Measurements from ENCODE around the gene AFF3. TPM values are rescaled to one million over a fixed set of nuclear protein-coding genes. Genes with fewer than 3 reads are reported as not detected.

Gene AFF3
- total RNA-seq, 2 experiments from 2014 or later: 5.6 TPM

DNA sequence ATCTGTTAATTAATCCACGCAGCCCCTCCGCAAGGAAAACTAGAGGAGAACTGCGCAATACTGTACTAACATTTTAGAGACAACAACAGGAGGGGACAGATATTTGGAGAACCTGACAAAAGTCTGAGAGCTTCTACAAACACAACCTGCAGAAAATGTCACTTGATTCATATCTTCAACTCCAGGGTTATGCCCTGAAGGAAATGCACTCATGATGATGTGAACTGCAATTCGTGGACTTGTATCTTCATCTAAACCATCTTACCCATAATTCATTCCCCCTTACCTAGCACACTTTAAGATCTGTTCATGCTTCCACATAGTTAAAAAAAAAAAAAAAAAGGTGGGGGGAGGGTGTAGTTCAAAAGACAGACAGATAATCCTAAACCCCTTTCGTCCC lies 75.5 kb downstream of the AFF3 start:
- no peak overlapping the region for H3K27ac Mint-ChIP-seq
- peaks cover 3% of the 10 kb centered on the region for H3K27me3 Mint-ChIP-seq
- no peak for ATAC-seq
- peaks cover 71% of the 10 kb centered on the region for H3K4me1 Mint-ChIP-seq
- no peak overlapping the region for H3K4me3 Mint-ChIP-seq
- H3K9me3 Mint-ChIP-seq (ENCODE audit: low read depth): peaks cover 3% of the 10 kb centered on the region
- intact Hi-C loops (cut with DNase I, micrococcal nuclease): loop anchor here in 1 of 2 experiments (10.0 kb wide), 1 partner anchor 518 kb away; no protein-coding TSS in a partner anchor
- peaks cover 6% of the 10 kb centered on the region for H3K36me3 Mint-ChIP-seq (ENCODE audit: low read depth)
- CTCF ChIA-PET: no interaction called here
- POLR2A ChIA-PET: interaction anchor here (1.7 kb wide), 1 partner anchor 60 kb away, joined by 4 read pairs; no protein-coding TSS in a partner anchor
- no peak for DNase-seq

DNA sequence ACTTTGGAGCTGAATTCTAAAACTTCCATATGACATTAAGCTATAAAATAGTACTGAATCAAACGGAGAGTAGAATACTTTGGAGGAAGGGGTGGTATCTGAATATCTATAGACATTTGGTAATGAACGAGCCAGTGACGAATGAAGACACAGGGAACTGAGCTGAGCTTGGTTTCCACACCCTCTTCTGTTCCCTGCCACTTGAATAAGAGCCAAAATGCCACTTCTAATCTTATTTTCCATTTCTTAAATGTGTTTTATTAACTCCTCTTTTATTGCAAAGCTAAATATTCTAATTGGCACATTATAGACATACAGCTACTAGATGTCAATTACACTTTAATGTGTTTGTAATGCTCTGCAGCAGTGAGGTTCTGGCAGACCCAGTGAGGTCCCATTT lies 76.1 kb downstream of the AFF3 start:
- ATAC-seq: no peak

DNA sequence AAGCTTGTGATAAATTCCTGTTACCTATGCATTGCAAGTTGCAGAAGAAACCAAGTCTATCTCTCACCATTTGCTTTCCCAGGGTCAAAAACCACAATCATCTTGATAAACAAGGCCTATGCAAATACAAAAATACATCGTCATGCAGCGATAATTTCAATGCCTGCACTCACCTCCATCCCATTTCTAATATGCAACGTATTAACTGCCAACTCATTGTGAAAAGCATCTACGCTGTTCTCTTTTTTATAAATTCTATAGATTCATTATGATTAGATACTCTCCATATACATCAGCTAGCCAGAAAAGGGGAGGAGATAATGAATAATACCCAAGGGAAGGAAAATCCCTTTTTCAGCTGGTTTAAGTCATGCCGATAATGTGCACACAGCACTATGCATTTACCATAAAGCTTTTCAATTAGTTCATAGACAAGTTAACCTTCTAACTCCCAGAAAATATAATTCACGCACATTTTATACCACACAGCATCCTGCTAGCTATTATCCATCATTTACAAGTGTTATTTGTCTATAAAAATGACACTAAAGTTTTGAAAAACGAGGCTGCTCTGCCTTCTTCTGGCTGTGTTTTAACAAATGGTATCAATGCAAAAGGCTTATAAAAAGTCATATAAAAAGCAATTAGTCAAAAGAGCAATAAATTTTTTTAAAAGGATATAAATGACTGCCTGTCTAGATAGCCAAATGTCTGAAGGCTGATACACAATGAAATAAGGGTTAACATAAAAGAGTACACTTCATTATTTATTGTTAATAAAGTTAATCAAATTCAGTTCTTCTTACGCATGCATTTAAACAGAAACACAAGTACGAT lies 77.6 kb downstream of the AFF3 start:
- ATAC-seq: peak; percentile 69
- Mint-ChIP-seq H3K27ac (peak overlapping the region; percentile 40), H3K4me3 (no peak overlapping the region), H3K9me3 (ENCODE audit: low read depth) (peaks cover 3% of the 10 kb centered on the region), H3K27me3 (peaks cover 3% of the 10 kb centered on the region), H3K4me1 (peaks cover 70% of the 10 kb centered on the region), H3K36me3 (ENCODE audit: low read depth) (peaks cover 6% of the 10 kb centered on the region)
- intact Hi-C loops (cut with DNase I, micrococcal nuclease): loop anchor here (1.0 to 10.0 kb wide), 2 partner anchors 71 to 520 kb away; no protein-coding TSS in a partner anchor
- CTCF ChIA-PET: interaction anchor here (1.2 to 1.4 kb wide), 4 partner anchors 13 to 506 kb away, joined by 3 to 4 read pairs (median 3); no protein-coding TSS in a partner anchor
- POLR2A ChIA-PET: interaction anchor here (0.6 kb wide), 1 partner anchor 21 kb away, joined by 3 read pairs; no protein-coding TSS in a partner anchor
- no peak for DNase-seq

More for the DNA sequence above, 76.1 kb downstream of the AFF3 start:
- peaks cover 3% of the 10 kb centered on the region for H3K27me3 Mint-ChIP-seq
- ChIA-PET POLR2A (interaction anchor here (1.7 kb wide), 1 partner anchor 59 kb away, joined by 4 read pairs; no protein-coding TSS in a partner anchor), CTCF (interaction anchor here (1.3 to 1.4 kb wide), 3 partner anchors 196 to 507 kb away, joined by 3 to 4 read pairs (median 3); no protein-coding TSS in a partner anchor)
- H3K9me3 Mint-ChIP-seq (ENCODE audit: low read depth): peaks cover 3% of the 10 kb centered on the region
- peaks cover 71% of the 10 kb centered on the region for H3K4me1 Mint-ChIP-seq
- no peak for DNase-seq
- intact Hi-C loops (cut with DNase I, micrococcal nuclease): loop anchor here in 1 of 2 experiments (10.0 kb wide), 1 partner anchor 519 kb away; no protein-coding TSS in a partner anchor
- no peak overlapping the region for H3K4me3 Mint-ChIP-seq
- no peak overlapping the region for H3K27ac Mint-ChIP-seq
- H3K36me3 Mint-ChIP-seq (ENCODE audit: low read depth): peaks cover 6% of the 10 kb centered on the region

DNA sequence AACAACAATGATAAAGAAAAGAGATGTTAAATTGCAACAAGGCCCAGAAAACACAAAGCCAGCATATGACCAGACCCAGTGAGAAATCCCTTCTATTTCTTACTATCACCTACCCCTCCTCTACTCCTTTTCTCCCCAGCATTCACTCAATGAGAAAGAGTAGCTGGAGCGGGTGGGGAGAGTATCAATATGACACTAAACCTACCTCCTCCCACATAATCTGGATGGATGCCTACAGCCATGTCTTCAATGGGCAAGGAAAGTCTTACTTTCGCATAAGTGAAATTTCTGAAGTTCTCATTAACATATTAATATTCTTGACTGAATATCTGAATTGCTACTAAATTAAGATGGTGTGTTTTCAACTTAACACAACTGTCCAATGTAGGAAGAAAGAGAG lies 78.2 kb downstream of the AFF3 start:
- intact Hi-C loops (cut with DNase I, micrococcal nuclease): loop anchor here (1.0 to 10.0 kb wide), 2 partner anchors 72 to 521 kb away; no protein-coding TSS in a partner anchor
- CTCF ChIA-PET: no interaction called here
- H3K9me3 Mint-ChIP-seq (ENCODE audit: low read depth): peaks cover 3% of the 10 kb centered on the region
- peak; percentile 14 for ATAC-seq
- H3K4me3 Mint-ChIP-seq: no peak overlapping the region
- DNase-seq: peak; percentile 26
- H3K27me3 Mint-ChIP-seq: peaks cover 3% of the 10 kb centered on the region
- peak overlapping the region; percentile 40 for H3K27ac Mint-ChIP-seq
- POLR2A ChIA-PET: interaction anchor here (0.6 kb wide), 1 partner anchor 20 kb away, joined by 3 read pairs; no protein-coding TSS in a partner anchor
- H3K36me3 Mint-ChIP-seq (ENCODE audit: low read depth): peaks cover 6% of the 10 kb centered on the region
- H3K4me1 Mint-ChIP-seq: peaks cover 70% of the 10 kb centered on the region

DNA sequence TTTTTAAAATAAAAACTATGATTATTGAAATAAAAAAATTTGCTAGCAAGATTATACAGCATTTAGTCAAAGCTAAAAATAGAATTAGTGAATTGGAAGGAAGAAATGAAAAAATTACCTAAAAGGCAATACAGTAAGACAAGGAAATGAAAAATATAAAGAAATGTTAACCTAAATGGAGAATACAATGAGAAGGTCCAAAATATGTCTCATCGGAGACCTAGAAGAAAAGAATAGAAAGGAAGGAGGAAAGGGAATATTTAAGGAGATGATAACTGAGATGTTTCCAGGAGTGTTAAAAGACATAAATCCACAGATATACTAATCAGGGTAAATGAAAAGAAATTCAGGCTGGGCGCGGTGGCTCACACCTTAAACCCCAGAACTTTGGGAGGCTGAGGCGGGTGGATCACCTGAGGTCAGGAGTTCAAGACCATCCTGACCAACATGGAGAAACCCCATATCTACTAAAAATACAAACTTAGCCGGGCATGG lies 78.9 kb downstream of the AFF3 start:
- Mint-ChIP-seq H3K9me3 (ENCODE audit: low read depth) (peaks cover 3% of the 10 kb centered on the region), H3K4me1 (peaks cover 65% of the 10 kb centered on the region), H3K27me3 (no peaks in the 10 kb centered on the region), H3K36me3 (ENCODE audit: low read depth) (peaks cover 6% of the 10 kb centered on the region), H3K27ac (peak overlapping the region; percentile 59), H3K4me3 (no peak overlapping the region)
- intact Hi-C loops (cut with DNase I, micrococcal nuclease): loop anchor here in 1 of 2 experiments (10.0 kb wide), 1 partner anchor 521 kb away; no protein-coding TSS in a partner anchor
- no peak for ATAC-seq
- DNase-seq: no peak
- ChIA-PET CTCF (no interaction called here), POLR2A (no interaction called here)

DNA sequence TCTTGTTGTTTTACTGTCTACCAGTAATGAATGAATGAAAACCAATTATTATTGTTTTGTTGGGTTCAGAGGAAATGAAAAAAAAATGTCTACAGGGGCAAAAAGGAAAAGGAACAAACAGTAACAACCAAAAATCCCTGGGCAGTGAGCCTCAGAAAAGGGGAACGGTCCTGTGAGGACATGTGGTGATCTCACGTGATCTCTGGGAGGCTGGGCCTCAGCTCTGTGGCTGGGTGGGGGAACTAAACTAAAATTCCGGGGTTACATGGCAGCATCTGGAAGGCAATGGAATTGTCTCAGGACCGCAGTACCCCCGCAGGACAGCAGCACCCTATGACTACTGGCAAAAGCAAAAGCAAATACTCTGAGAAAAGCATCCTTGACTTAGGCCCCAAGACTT lies 80.1 kb downstream of the AFF3 start:
- H3K4me3 Mint-ChIP-seq: no peak overlapping the region
- intact Hi-C loops (cut with DNase I, micrococcal nuclease): loop anchor here in 1 of 2 experiments (10.0 kb wide), 1 partner anchor 522 kb away; no protein-coding TSS in a partner anchor
- H3K36me3 Mint-ChIP-seq (ENCODE audit: low read depth): peaks cover 6% of the 10 kb centered on the region
- peaks cover 60% of the 10 kb centered on the region for H3K4me1 Mint-ChIP-seq
- ChIA-PET POLR2A (no interaction called here), CTCF (no interaction called here)
- H3K27me3 Mint-ChIP-seq: no peaks in the 10 kb centered on the region
- H3K9me3 Mint-ChIP-seq (ENCODE audit: low read depth): peaks cover 3% of the 10 kb centered on the region
- ATAC-seq: no peak
- no peak for DNase-seq
- H3K27ac Mint-ChIP-seq: peak overlapping the region; percentile 79

DNA sequence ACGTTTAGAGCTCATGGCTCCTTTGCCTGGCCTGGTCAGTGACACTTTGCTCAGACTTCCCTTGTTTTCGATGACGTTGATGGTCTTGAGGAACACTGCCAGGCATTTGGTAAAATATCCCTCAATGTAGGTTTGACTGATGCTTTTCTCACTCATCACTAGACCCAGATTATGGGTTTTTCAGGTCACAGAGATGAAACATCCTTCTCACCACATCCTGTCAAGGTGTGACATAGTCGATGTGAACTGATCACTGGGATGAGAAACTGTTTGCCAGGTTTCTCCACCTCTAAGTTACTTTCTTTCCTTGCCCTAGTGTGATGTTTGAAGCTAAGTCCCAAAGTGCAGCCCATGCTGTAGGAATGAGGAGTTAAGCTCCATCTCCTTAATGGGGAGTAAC lies 81.5 kb downstream of the AFF3 start:
- ChIA-PET CTCF (no interaction called here), POLR2A (interaction anchor here (1.3 kb wide), 1 partner anchor 82 kb away, joined by 3 read pairs; the partner anchor contains the start of gene AFF3)
- ATAC-seq (peak; percentile 72), DNase-seq (peak; percentile 44)
- intact Hi-C loops (cut with DNase I, micrococcal nuclease): loop anchor here in 1 of 2 experiments (1.0 to 10.0 kb wide), 3 partner anchors 10 to 524 kb away; no protein-coding TSS in a partner anchor
- Mint-ChIP-seq H3K4me1 (peaks cover 51% of the 10 kb centered on the region), H3K27ac (peak overlapping the region; percentile 79), H3K36me3 (ENCODE audit: low read depth) (peaks cover 6% of the 10 kb centered on the region), H3K9me3 (ENCODE audit: low read depth) (peaks cover 3% of the 10 kb centered on the region), H3K4me3 (peak overlapping the region; percentile 1), H3K27me3 (no peaks in the 10 kb centered on the region)

DNA sequence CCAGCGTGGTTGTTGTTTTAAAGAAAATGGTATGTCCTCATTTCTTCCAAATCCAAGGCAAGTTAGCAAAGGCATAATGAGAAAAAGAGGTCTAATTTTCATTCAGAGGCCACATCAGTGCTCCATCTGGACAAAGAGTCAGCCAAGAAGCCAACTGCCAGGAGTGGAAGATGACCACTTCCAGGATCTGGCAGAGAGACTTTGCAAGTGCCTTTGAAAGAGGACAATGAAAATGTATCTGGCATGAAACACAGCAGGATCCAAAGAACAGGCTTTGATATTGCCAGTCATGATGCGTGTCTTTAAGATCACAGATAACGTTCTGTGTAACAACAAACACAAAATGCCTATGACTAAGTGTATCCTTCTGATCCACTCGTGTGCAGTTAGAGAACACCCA lies 82.8 kb downstream of the AFF3 start:
- no peak overlapping the region for H3K4me3 Mint-ChIP-seq
- no peaks in the 10 kb centered on the region for H3K27me3 Mint-ChIP-seq
- intact Hi-C loops (cut with DNase I, micrococcal nuclease): loop anchor here in 1 of 2 experiments (2.0 to 10.0 kb wide), 3 partner anchors 45 to 525 kb away; no protein-coding TSS in a partner anchor
- peaks cover 3% of the 10 kb centered on the region for H3K9me3 Mint-ChIP-seq (ENCODE audit: low read depth)
- peak overlapping the region; percentile 27 for H3K27ac Mint-ChIP-seq
- no peak for ATAC-seq
- CTCF ChIA-PET: no interaction called here
- POLR2A ChIA-PET: no interaction called here
- DNase-seq: no peak
- peaks cover 45% of the 10 kb centered on the region for H3K4me1 Mint-ChIP-seq
- H3K36me3 Mint-ChIP-seq (ENCODE audit: low read depth): peaks cover 6% of the 10 kb centered on the region

DNA sequence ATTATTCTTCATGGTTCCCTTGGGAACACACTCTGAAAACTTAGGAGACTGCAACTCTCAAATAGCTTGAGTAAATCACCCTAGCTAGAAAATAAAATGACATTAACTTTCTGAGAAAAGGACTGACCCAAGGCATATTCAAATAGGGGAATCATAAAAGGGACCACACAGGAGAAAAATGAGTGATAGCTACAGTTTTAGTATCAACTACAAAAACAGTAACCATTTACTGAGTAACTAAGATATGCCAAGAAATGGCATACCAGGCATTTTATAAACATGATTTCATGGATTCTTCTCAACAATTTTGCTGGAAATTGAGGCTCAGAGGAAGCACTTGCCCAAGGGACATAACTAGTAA lies 84.5 kb downstream of the AFF3 start:
- no peak overlapping the region for H3K4me3 Mint-ChIP-seq
- no peak for ATAC-seq
- H3K36me3 Mint-ChIP-seq (ENCODE audit: low read depth): peaks cover 5% of the 10 kb centered on the region
- no peak for DNase-seq
- intact Hi-C loops (cut with DNase I, micrococcal nuclease): loop anchor here in 1 of 2 experiments (2.0 kb wide), 1 partner anchor 47 kb away; no protein-coding TSS in a partner anchor
- ChIA-PET CTCF (interaction anchor here (1.0 kb wide), 1 partner anchor 77 kb away, joined by 3 read pairs; no protein-coding TSS in a partner anchor), POLR2A (no interaction called here)
- no peaks in the 10 kb centered on the region for H3K9me3 Mint-ChIP-seq (ENCODE audit: low read depth)
- peaks cover 34% of the 10 kb centered on the region for H3K4me1 Mint-ChIP-seq
- no peaks in the 10 kb centered on the region for H3K27me3 Mint-ChIP-seq
- H3K27ac Mint-ChIP-seq: no peak overlapping the region

DNA sequence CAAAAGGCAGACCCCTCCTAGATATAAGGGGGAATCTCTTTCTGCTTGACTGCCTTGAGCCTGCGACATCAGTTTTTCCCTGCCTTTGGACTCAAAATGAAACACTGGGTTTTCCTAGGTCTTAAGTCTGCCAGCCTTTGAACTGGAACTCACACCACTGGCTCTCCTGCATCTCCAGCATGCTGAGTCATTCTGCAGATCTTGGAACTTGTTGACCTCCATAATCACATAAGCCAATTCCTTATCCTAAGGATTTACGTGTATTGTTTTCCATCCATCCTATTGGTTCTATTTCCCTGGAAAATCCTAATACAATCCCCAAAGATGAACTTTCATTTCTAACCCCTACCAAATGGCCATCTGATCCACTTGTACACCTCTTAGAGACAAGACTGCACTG lies 88.0 kb downstream of the AFF3 start:
- no peak for ATAC-seq
- intact Hi-C loops (cut with DNase I, micrococcal nuclease): no loop called here
- Mint-ChIP-seq H3K36me3 (ENCODE audit: low read depth) (peaks cover 2% of the 10 kb centered on the region), H3K27ac (no peak overlapping the region), H3K27me3 (no peaks in the 10 kb centered on the region), H3K4me1 (peaks cover 7% of the 10 kb centered on the region), H3K4me3 (no peak overlapping the region), H3K9me3 (ENCODE audit: low read depth) (no peaks in the 10 kb centered on the region)
- ChIA-PET CTCF (no interaction called here), POLR2A (no interaction called here)
- no peak for DNase-seq

DNA sequence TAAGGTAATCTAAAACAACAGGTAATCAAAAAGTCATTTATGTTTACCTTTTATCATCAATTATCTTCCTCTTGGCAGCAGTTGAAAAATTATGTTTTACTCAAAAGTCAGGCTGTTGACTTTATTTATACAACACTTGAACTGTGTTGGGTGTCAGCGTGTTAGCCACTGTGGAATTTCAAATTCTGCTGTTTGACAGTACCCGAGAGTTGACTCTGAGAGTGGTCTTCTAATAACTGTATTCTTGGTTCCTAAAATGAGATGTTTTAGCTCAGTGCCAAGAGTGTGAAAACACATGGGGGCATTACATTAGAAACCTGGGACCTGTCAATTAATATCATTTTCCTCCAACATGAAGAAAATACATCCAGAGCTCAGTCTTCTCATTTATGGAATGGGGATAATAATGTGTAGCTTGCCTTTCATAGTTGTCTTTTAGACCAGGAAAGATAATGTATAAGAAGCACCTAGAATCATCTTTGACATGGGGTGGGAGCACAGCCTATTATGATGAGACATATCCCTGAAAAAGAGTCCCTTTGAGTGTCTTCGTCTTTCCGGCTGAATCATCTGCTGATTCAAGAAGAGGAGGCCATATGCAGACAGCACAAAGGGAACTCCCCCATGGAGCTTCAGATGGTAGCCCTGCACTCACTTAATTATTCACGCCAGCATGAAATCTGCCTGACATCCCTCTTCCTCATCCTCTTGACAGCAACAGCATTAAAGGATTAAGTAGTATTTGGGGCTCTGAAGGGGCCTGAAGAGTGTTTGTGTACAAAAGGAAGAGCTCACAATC lies 89.1 kb downstream of the AFF3 start:
- ChIA-PET CTCF (interaction anchor here (1.2 kb wide), 1 partner anchor 14 kb away, joined by 3 read pairs; no protein-coding TSS in a partner anchor), POLR2A (no interaction called here)
- no peak for DNase-seq
- Mint-ChIP-seq H3K27ac (no peak overlapping the region), H3K27me3 (no peaks in the 10 kb centered on the region), H3K4me1 (peaks cover 3% of the 10 kb centered on the region), H3K4me3 (no peak overlapping the region), H3K9me3 (ENCODE audit: low read depth) (no peaks in the 10 kb centered on the region), H3K36me3 (ENCODE audit: low read depth) (peaks cover 2% of the 10 kb centered on the region)
- no peak for ATAC-seq
- intact Hi-C loops (cut with DNase I, micrococcal nuclease): no loop called here

Data from activated CD4-positive, alpha-beta T cell treated with anti-CD3 and anti-CD28 coated beads for 36 hours (primary cell).